Right lobe of liver (tissue), 4 donors: Measurements from ENCODE around the gene DPRX.

Experiments used
- CTCF ChIP-seq, 4 donors: fragments of 200-600 bp in 3 of 4; fragments of 450-650 bp in 1 of 4; IDR thresholded peaks; one replicate each; pipeline versions ENCODE4 v1.5.1 to v1.8.0; 2016 to 2022; ENCODE audit warnings: antibody characterized with exemption in 4 of 4, mild to moderate bottlenecking in 2 of 4
- POLR2A ChIP-seq: fragments of 450-650 bp; IDR thresholded peaks from one replicate; pipeline ENCODE4 v1.6.1; 2017; ENCODE audit warnings: antibody characterized with exemption, mild to moderate bottlenecking
- donor health status: DM: no; HTN: no; CAD: no.
- donor health status: DM: no; HTN: no; CAD: no.
- donor health status: DM: no; HTN: yes; CAD: no.

- TF ChIP-seq POLR2A (no peak), CTCF (IDR thresholded peaks at IDR 0.05) (no peak)
Measured at GRCh38 chr19:53626976-53627375, 4.8 kb upstream of the DPRX start.
